Retina (tissue), 1 donor: ENCODE data around the gene NLRX1.
"Not testable (repeated sequence)": the region's sequence is repeated elsewhere in the genome, so short reads cannot be mapped to it uniquely, and the experiment has no call there.

Experiments
- DNase-seq: peaks from one replicate; pipeline ENCODE4 v3.0.0-alpha.2; 2016

The NLRX1 gene

GRCh38 chr11:119209186-119209585, 40.7 kb downstream of the NLRX1 start:
- no peak for DNase-seq

GRCh38 chr11:119210050-119210449, 41.5 kb downstream of the NLRX1 start:
- DNase-seq: no peak

DNA sequence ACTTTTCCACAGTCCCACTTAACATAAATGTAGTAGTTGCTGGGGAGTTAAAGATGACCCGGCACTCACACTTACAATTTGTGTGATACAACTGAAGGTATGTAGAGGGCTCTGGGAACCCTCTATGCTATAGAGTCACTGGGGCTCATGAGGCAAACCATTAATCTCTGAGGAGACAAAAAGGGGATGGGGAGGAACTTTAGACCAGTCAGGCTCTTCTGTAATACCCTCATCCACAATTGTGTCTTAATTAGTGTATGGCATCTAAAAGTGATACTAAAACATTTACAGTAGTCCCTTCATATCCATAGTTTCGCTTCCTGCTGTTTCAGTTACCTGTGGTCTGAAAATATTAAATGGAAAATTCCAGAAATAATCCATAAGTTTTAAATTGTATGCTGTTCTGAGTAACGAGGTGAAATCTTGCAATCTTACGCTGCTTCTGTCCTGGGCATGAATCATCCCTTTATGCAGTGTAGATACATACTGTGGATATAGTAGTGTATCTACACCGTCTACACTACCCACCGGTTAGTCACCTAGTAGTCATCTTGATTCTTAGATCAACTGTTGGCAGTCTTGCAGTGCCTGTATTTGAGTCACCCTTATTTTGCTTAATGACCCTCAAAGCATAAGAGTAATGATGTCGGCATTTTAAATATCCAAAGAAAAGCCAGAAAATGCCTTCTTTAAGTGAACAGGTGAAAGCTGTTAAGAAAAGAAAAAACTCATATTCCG, 49.8 kb downstream of the NLRX1 start:
- no peak for DNase-seq

GRCh38 chr11:119222308-119222707, 53.8 kb downstream of the NLRX1 start:
- DNase-seq: no peak

GRCh38 chr11:119222891-119223290, 54.4 kb downstream of the NLRX1 start:
- DNase-seq: no peak

GRCh38 chr11:119223856-119224255, 55.3 kb downstream of the NLRX1 start:
- DNase-seq: no peak

- DNase-seq: not testable (repeated sequence)
Observed at GRCh38 chr11:119228535-119229287, 60.2 kb downstream of the NLRX1 start.

DNA sequence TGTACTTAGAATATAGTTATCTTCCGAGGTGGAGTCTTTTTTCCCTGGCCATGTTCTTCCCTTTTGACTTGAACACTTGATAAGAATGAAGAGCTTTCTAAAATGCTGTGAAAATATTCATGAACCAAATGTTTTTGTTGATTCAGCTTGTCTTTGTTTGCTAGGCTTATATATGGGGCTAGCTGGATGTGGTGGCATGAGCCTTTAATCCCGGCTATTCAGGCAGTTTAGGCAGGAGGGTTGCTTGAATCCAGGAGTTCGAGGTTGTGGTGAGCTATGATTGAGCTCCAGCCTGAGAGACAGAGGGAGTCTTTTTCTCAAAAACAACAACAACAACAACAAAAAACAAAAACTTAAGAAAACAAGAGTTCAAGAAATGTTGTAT, 60.8 kb downstream of the NLRX1 start:
- no peak for DNase-seq

DNA sequence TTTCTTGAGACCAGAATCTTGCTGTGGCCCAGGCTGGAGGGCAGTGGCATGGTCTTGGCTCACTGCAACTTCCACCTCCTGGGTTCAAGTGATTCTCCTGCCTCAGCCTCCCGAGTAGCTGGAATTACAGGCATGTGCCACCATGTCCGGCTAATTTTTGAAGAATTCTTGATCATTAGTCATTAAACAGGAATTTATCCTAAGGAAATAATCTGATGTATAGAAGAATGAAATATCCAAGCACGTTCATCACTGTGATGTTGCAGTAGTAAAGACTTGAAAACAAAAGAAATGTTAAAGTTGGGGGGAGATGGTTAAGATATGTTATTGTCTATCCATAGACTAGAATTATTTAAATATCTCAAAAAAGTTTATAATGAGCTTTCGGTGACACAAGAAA, 61.2 kb downstream of the NLRX1 start:
- DNase-seq: no peak
